Astrocyte (in vitro differentiated cells and primary cell): ENCODE measurements around the gene FUT4. TPM values are rescaled to one million over a fixed set of nuclear protein-coding genes. Genes with fewer than 3 reads are reported as not detected.

Source experiments
- DNase-seq: peaks from one replicate; pipeline ENCODE4 v3.0.0-alpha.2; 2010; ENCODE audit warnings: low read depth
- FAIRE-seq: peaks from 2 replicates; lab custom pipeline; 2011; peaks lifted over from hg19 to GRCh38; lab: Jason Lieb, UNC
- H2AFZ ChIP-seq: 2 replicates; pipeline ENCODE4 v1.6.0; 2012; ENCODE audit warnings: low read depth, low read length, inconsistent platforms
- H3K27ac ChIP-seq: 2 replicates; pipeline ENCODE4 v1.5.1; 2011; ENCODE audit warnings: low read depth, low read length, inconsistent platforms
- H3K27me3 ChIP-seq: 2 replicates; pipeline ENCODE4 v1.6.0; 2011; ENCODE audit warnings: low read length, inconsistent platforms; ENCODE audit not compliant: insufficient read depth
- H3K36me3 ChIP-seq: 2 replicates; pipeline ENCODE4 v1.5.1; 2011; ENCODE audit warnings: low read length, inconsistent platforms; ENCODE audit not compliant: insufficient read depth
- H3K4me1 ChIP-seq: 2 replicates; pipeline ENCODE4 v1.5.1; 2011; ENCODE audit warnings: low read length, inconsistent platforms; ENCODE audit not compliant: insufficient read depth
- H3K4me2 ChIP-seq: 2 replicates; pipeline ENCODE4 v1.6.0; 2012; ENCODE audit warnings: low read length, inconsistent platforms
- H3K4me3 ChIP-seq: 2 replicates; pipeline ENCODE4 v1.5.1; 2011; ENCODE audit warnings: low read depth, mild to moderate bottlenecking, low read length, inconsistent platforms; ENCODE audit not compliant: insufficient read depth
- H3K79me2 ChIP-seq: 2 replicates; pipeline ENCODE4 v1.6.0; 2012; ENCODE audit warnings: mild to moderate bottlenecking, low read length, inconsistent platforms; ENCODE audit not compliant: insufficient read depth
- H3K9ac ChIP-seq: 2 replicates; pipeline ENCODE4 v1.6.0; 2012; ENCODE audit warnings: mild to moderate bottlenecking, low read length, inconsistent platforms
- H3K9me3 ChIP-seq: 2 replicates; pipeline ENCODE4 v1.5.1; 2012; ENCODE audit warnings: low read depth, mild to moderate bottlenecking, low read length, inconsistent platforms; ENCODE audit not compliant: insufficient read depth
- H4K20me1 ChIP-seq: 2 replicates; pipeline ENCODE4 v1.6.0; 2012; ENCODE audit warnings: low read length, inconsistent platforms; ENCODE audit not compliant: insufficient read depth
- H3K27ac Mint-ChIP-seq: one replicate; pipeline ENCODE4 v1.8.0; 2021; ENCODE audit warnings: mild to moderate bottlenecking, mixed read lengths; ENCODE audit not compliant: unreplicated experiment
- H3K27me3 Mint-ChIP-seq: one replicate; pipeline ENCODE4 v1.8.0; 2021; ENCODE audit warnings: low read depth, mixed read lengths; ENCODE audit not compliant: unreplicated experiment
- H3K36me3 Mint-ChIP-seq: one replicate; pipeline ENCODE4 v1.8.0; 2021; ENCODE audit warnings: low read depth, mixed read lengths; ENCODE audit not compliant: unreplicated experiment
- H3K4me1 Mint-ChIP-seq: one replicate; pipeline ENCODE4 v1.8.0; 2021; ENCODE audit warnings: low read depth, mixed read lengths; ENCODE audit not compliant: unreplicated experiment
- H3K4me3 Mint-ChIP-seq: one replicate; pipeline ENCODE4 v1.8.0; 2021; ENCODE audit warnings: mild to moderate bottlenecking, moderate library complexity, mixed read lengths; ENCODE audit not compliant: unreplicated experiment
- H3K9me3 Mint-ChIP-seq: one replicate; pipeline ENCODE4 v1.8.0; 2021; ENCODE audit warnings: mild to moderate bottlenecking, mixed read lengths; ENCODE audit not compliant: unreplicated experiment
- CTCF ChIP-seq: IDR thresholded peaks from 2 replicates; pipeline ENCODE4 v1.5.1; 2011; ENCODE audit warnings: low read depth, mild to moderate bottlenecking, inconsistent platforms, low read length, moderate library complexity; ENCODE audit not compliant: insufficient read depth
- EZH2 ChIP-seq: IDR thresholded peaks from 2 replicates; pipeline ENCODE4 v1.6.1; 2012; ENCODE audit warnings: mild to moderate bottlenecking, low read length, inconsistent platforms; ENCODE audit not compliant: insufficient read depth
- total RNA-seq: library from RNA; stranded (reverse); gene quantifications from 2 replicates; pipeline ENCODE4 v1.2.1, GENCODE V29; 2021

Gene FUT4
- total RNA-seq, 1 donor from 2014 or later, result 3.5 TPM

- peak overlapping the region; percentile 99 for H2AFZ ChIP-seq
- peaks cover 44% of the 10 kb centered on the region for H4K20me1 ChIP-seq
- FAIRE-seq, result no peak
Measured at GRCh38 chr11:94545264-94546161, 1.8 kb downstream of the FUT4 start.

GRCh38 chr11:94546162-94546470 is 2.4 kb downstream of the FUT4 start:
- Histone ChIP-seq H3K4me1 (peaks cover 21% of the 10 kb centered on the region), H3K9ac (no peak overlapping the region), H3K27ac (no peak overlapping the region), H3K79me2 (peaks cover 29% of the 10 kb centered on the region), H3K36me3 (no peaks in the 10 kb centered on the region), H3K27me3 (no peaks in the 10 kb centered on the region), H3K4me3 (peak overlapping the region; percentile 64), H4K20me1 (peaks cover 44% of the 10 kb centered on the region), H3K4me2 (peak overlapping the region; percentile 91), H3K9me3 (no peaks in the 10 kb centered on the region), H2AFZ (no peak overlapping the region)
- Mint-ChIP-seq H3K4me1 (peaks cover 7% of the 10 kb centered on the region), H3K4me3 (peak overlapping the region; percentile 79), H3K36me3 (peaks cover 3% of the 10 kb centered on the region), H3K27me3 (peaks cover 8% of the 10 kb centered on the region), H3K27ac (no peak overlapping the region), H3K9me3 (peaks cover 2% of the 10 kb centered on the region)
- FAIRE-seq (no peak), DNase-seq (no peak)
- TF ChIP-seq CTCF (no peak), EZH2 (no peak)

More at GRCh38 chr11:94545264-94546161, 1.8 kb downstream of the FUT4 start:
- H3K4me2 ChIP-seq, result peak overlapping the region; percentile 91
- peak overlapping the region; percentile 90 for H3K9ac ChIP-seq
- peak overlapping the region; percentile 64 for H3K4me3 ChIP-seq
- no peak for TF ChIP-seq CTCF
- H3K36me3 ChIP-seq, result no peaks in the 10 kb centered on the region
- H3K27ac Mint-ChIP-seq, result peak overlapping the region; percentile 47
- peaks cover 29% of the 10 kb centered on the region for H3K79me2 ChIP-seq
- peak overlapping the region; percentile 79 for H3K4me3 Mint-ChIP-seq
- peaks cover 21% of the 10 kb centered on the region for H3K4me1 ChIP-seq
- no peaks in the 10 kb centered on the region for H3K9me3 ChIP-seq
- DNase-seq, result no peak
- peaks cover 2% of the 10 kb centered on the region for H3K9me3 Mint-ChIP-seq
- peaks cover 9% of the 10 kb centered on the region for H3K27me3 Mint-ChIP-seq
- H3K27ac ChIP-seq, result no peak overlapping the region
- H3K27me3 ChIP-seq, result no peaks in the 10 kb centered on the region
- peaks cover 7% of the 10 kb centered on the region for H3K4me1 Mint-ChIP-seq
- peaks cover 3% of the 10 kb centered on the region for H3K36me3 Mint-ChIP-seq

GRCh38 chr11:94546886-94547285 is 3.2 kb downstream of the FUT4 start:
- TF ChIP-seq EZH2 (no peak), CTCF (no peak)
- no peaks in the 10 kb centered on the region for H3K36me3 ChIP-seq
- Mint-ChIP-seq H3K9me3 (peaks cover 2% of the 10 kb centered on the region), H3K4me3 (peak overlapping the region; percentile 65), H3K27me3 (peaks cover under 1% of the 10 kb centered on the region), H3K4me1 (peaks cover 7% of the 10 kb centered on the region), H3K27ac (no peak overlapping the region), H3K36me3 (peaks cover 3% of the 10 kb centered on the region)
- H3K27me3 ChIP-seq, result no peaks in the 10 kb centered on the region
- H3K9me3 ChIP-seq, result no peaks in the 10 kb centered on the region
- peaks cover 44% of the 10 kb centered on the region for H4K20me1 ChIP-seq
- no peak overlapping the region for H3K27ac ChIP-seq
- no peak overlapping the region for H3K9ac ChIP-seq
- no peak for FAIRE-seq
- peak overlapping the region; percentile 91 for H3K4me2 ChIP-seq
- no peak overlapping the region for H2AFZ ChIP-seq
- peak overlapping the region; percentile 21 for H3K4me3 ChIP-seq
- peaks cover 21% of the 10 kb centered on the region for H3K4me1 ChIP-seq
- no peak for DNase-seq
- peaks cover 29% of the 10 kb centered on the region for H3K79me2 ChIP-seq
